GM10266 (cell line): ENCODE results near the gene SSR1.
"Not testable (repeated sequence)": the region's sequence is repeated elsewhere in the genome, so short reads cannot be mapped to it uniquely, and the experiment has no call there.

Experiments
- DNase-seq: peaks from one replicate; pipeline ENCODE4 v3.0.0; 2012; ENCODE audit errors: extremely low spot score
- CTCF ChIP-seq: IDR thresholded peaks from 2 replicates; pipeline ENCODE4 v1.5.1; 2012; ENCODE audit warnings: mild to moderate bottlenecking, low read depth; ENCODE audit not compliant: control insufficient read depth, insufficient read depth; ENCODE audit errors: missing control alignments

SSR1 gene

GRCh38 chr6:7285416-7285815 lies 27.6 kb downstream of the SSR1 start:
- DNase-seq: no peak
- no peak for TF ChIP-seq CTCF

GRCh38 chr6:7283676-7284075 lies 29.3 kb downstream of the SSR1 start:
- TF ChIP-seq CTCF: no peak
- no peak for DNase-seq

GRCh38 chr6:7282097-7282906 lies 30.7 kb downstream of the SSR1 start:
- no peak for TF ChIP-seq CTCF
- no peak for DNase-seq

- no peak for TF ChIP-seq CTCF
- DNase-seq: no peak
Observed at GRCh38 chr6:7276199-7276524, 36.8 kb downstream of the SSR1 start.

- DNase-seq: not testable (repeated sequence)
Observed at GRCh38 chr6:7274525-7274924, 38.5 kb downstream of the SSR1 start.

- DNase-seq: no peak
- no peak for TF ChIP-seq CTCF
Observed at GRCh38 chr6:7273709-7274108, 39.3 kb downstream of the SSR1 start.

- no peak for DNase-seq
- TF ChIP-seq CTCF: no peak
Observed at GRCh38 chr6:7271205-7271534, 41.8 kb downstream of the SSR1 start.
